Measurements from ENCODE around the gene IPCEF1. TPM values are rescaled to one million over a fixed set of nuclear protein-coding genes. Genes with fewer than 3 reads are reported as not detected.
A peak's percentile ranks its signal among the peaks of the same experiment; 100 is the strongest.

The IPCEF1 gene
- total RNA-seq, 4 donors from 2014 or later, result 34.4 to 86.4 (median 73.6) TPM

DNA sequence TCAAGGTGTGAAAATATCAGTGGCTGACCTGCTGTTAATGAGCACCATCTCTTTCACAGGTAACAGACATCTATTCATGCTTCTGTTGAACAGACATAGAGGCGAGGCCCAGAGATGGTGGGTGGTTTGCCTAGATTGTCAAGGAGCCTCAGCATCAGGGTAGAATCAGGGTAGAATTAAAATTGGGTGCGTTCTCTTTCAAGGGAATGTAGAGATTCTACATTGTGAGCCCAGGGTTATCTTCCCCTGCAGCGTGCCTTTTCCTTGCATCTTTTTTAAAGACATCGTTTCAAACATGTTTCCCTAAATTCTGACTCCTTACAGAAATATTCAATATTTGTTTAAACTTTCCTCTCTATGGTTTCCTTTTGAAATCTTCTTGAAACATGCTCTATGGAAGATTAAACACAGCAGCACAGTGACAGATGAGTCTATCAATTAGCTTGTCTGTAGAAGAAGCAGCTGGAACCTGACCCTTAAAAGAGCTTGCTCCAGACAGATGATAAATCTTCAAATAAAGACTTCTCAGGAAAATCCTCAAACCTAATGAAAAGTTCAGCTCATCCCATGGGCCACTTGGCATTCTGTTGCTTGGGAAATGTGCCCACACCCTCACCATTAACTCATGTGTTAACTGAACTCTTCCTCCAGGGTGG is 119.8 kb downstream of the IPCEF1 start:
- Histone ChIP-seq H3K36me3 (peaks cover 0 to 5% of the 10 kb centered on the region in 2 donors), H3K4me1 (no peaks in the 10 kb centered on the region), H3K4me3 (replicated peaks in 1 of 3) (no peak overlapping the region), H3K27ac (no peak overlapping the region), H3K9me3 (no peaks in the 10 kb centered on the region), H3K27me3 (no peaks in the 10 kb centered on the region)
- DNase-seq, result no peak
- intact Hi-C loops (cut with DNase I), result no loop called here
- no peak for TF ChIP-seq POLR2A (IDR thresholded peaks at IDR 0.05)
- TF ChIP-seq, protein P1, sequence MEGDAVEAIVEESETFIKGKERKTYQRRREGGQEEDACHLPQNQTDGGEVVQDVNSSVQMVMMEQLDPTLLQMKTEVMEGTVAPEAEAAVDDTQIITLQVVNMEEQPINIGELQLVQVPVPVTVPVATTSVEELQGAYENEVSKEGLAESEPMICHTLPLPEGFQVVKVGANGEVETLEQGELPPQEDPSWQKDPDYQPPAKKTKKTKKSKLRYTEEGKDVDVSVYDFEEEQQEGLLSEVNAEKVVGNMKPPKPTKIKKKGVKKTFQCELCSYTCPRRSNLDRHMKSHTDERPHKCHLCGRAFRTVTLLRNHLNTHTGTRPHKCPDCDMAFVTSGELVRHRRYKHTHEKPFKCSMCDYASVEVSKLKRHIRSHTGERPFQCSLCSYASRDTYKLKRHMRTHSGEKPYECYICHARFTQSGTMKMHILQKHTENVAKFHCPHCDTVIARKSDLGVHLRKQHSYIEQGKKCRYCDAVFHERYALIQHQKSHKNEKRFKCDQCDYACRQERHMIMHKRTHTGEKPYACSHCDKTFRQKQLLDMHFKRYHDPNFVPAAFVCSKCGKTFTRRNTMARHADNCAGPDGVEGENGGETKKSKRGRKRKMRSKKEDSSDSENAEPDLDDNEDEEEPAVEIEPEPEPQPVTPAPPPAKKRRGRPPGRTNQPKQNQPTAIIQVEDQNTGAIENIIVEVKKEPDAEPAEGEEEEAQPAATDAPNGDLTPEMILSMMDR (IDR thresholded peaks at IDR 0.05), result no peak
- WGBS, 2 donors, result 89 to 90% methylated on average over 4 of the region's 4 CpGs

DNA sequence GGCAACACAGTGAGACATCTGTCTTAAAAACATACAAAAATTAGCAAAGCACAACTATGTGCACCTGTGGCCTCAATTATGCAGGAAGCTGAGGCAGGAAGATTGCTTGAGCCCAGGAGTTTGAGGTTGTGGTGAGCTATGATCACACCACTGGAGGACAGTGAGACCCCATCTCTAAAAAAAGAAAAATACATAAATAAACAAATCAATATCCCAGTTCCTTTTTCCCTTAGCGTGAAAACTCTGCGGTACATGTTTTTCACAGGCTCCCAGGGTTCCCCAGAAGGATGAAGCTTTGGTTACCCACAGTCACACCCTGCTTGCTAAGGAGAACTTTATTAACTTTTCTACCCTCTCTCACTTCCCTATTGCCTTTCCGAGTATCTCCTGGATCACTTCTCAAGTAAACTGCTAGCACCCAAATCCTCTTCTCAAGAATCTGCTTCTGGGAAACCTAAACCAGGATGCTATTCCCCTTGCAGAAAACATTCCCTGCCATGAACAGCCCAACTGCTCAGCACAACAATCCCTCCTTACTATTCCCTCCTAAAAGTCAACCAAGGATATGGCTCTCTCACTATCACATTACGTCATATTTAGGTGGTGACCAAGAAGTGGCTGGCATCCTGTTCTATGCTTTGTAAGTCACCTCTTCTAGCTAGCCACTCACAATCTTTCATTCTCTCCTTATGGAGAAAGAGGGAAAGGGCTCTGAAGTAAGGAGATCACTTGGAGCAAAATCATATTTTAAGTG is 122.4 kb downstream of the IPCEF1 start:
- H3K27me3 ChIP-seq, result no peaks in the 10 kb centered on the region
- H3K27ac ChIP-seq, result no peak overlapping the region
- no peaks in the 10 kb centered on the region for H3K9me3 ChIP-seq
- no peak overlapping the region for H3K4me3 ChIP-seq (replicated peaks in 1 of 3)
- DNase-seq, result no peak
- 93 to 95% methylated on average over 4 of the region's 4 CpGs for WGBS, 2 donors
- no peaks in the 10 kb centered on the region for H3K4me1 ChIP-seq
- intact Hi-C loops (cut with DNase I), result no loop called here
- H3K36me3 ChIP-seq, result peaks cover 0 to 5% of the 10 kb centered on the region in 2 donors
- TF ChIP-seq, protein P1 (IDR thresholded peaks at IDR 0.05), result no peak
- TF ChIP-seq POLR2A (IDR thresholded peaks at IDR 0.05), result no peak

DNA sequence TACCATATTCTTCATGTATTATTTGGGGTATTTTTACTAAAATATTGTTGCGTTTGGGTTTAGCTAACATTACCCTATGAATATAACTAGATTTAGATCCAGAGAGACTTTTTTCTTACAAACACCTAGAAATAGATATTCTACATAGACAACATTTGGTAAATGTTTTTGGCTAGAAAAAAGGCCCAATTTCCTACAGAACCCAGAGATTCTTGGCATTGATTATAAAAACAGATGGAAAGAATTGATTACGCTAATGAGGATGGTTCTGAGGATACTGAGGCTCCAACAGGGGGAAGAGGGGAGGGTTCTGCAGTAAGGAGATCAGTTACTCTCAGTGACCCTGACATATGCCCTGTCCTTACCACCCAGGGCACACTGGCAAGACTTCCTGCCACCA is 123.2 kb downstream of the IPCEF1 start:
- Histone ChIP-seq H3K27ac (no peak overlapping the region), H3K36me3 (peaks cover 0 to 5% of the 10 kb centered on the region in 2 donors), H3K27me3 (no peaks in the 10 kb centered on the region), H3K9me3 (no peaks in the 10 kb centered on the region), H3K4me1 (no peaks in the 10 kb centered on the region), H3K4me3 (replicated peaks in 1 of 3) (no peak overlapping the region)
- DNase-seq, result no peak
- 96 to 98% methylated on average over 2 of the region's 2 CpGs for WGBS, 2 donors
- no peak for TF ChIP-seq POLR2A (IDR thresholded peaks at IDR 0.05)
- TF ChIP-seq, protein P1 (IDR thresholded peaks at IDR 0.05), result no peak
- intact Hi-C loops (cut with DNase I), result no loop called here

DNA sequence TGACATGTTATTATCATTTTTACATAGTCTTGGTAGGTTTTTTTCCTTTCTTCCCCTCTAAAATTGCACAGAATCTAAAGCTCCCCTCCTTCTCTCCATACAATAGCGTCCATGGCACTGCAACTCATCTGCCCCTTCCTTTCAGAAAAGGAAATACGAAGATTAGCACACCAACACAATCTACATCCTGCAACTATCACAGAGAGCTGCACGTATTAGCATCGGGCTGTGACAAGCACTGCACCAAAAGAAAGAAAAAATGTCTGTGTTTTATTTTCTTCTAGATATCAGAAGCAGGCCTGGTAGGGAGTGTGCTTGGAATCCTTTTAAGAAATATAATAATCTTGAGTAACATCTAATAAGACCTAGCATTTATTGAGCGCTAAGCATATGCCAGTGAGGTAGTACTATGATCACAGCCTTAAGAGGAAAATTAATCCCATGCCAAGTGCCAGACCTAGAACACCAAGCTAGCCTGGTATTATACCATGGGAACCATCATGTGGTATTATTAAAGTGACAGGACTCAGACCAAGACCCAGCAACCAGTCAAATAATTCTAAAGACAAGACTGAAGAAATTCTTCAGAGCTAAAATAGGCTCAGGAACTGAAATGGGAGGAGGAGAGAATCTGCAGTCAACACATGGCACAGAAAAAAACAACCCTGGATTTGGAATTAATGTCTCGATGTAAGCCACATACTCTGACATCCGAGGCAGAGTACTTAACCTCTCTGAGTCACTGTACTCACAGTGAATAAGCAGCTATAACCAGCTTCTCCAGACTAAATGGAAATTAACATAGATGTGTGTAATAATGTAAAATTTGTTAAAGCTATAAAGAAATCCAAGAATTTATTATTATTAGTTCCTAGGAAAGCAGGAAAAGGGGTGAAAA is 124.3 kb downstream of the IPCEF1 start:
- H3K9me3 ChIP-seq, result no peaks in the 10 kb centered on the region
- no peaks in the 10 kb centered on the region for H3K4me1 ChIP-seq
- peak overlapping the region in 1 of 3 donors; percentile 25 for H3K27ac ChIP-seq
- H3K4me3 ChIP-seq (replicated peaks in 1 of 3), result no peak overlapping the region
- intact Hi-C loops (cut with DNase I), result no loop called here
- no peaks in the 10 kb centered on the region for H3K27me3 ChIP-seq
- 77 to 84% methylated on average over 7 of the region's 7 CpGs for WGBS, 2 donors
- no peak for DNase-seq
- no peak for TF ChIP-seq POLR2A (IDR thresholded peaks at IDR 0.05)
- TF ChIP-seq, protein P1 (IDR thresholded peaks at IDR 0.05), result no peak
- H3K36me3 ChIP-seq, result peaks cover 0 to 5% of the 10 kb centered on the region in 2 donors

Data from thyroid gland (tissue), 4 donors.